Amygdala (tissue), 56 donors: ENCODE data around the gene LHX8.
A peak's percentile ranks its signal among the peaks of the same experiment; 100 is the strongest.

ENCODE experiments used
- DNase-seq, 56 donors: peaks; one replicate each; lab custom pipeline; 2025; lab: John Stamatoyannopoulos, UW

LHX8 gene

GRCh38 chr1:75198761-75199160, 64.6 kb downstream of the LHX8 start:
- no peak for DNase-seq

GRCh38 chr1:75202751-75203150, 68.6 kb downstream of the LHX8 start:
- no peak for DNase-seq

- peak in 5 of 56 donors; percentile 0 to 36 (median 3) for DNase-seq
Observed at GRCh38 chr1:75203415-75204277, 69.5 kb downstream of the LHX8 start.

- no peak for DNase-seq
Observed at GRCh38 chr1:75208862-75209261, 74.7 kb downstream of the LHX8 start.
